Limb (tissue), 2 donors: ENCODE results near the gene PPIB.
"Not testable (repeated sequence)": the region's sequence is repeated elsewhere in the genome, so short reads cannot be mapped to it uniquely, and the experiment has no call there.

ENCODE experiments used
- DNase-seq, 2 donors: peaks; one replicate each; pipeline ENCODE4 v3.0.0-alpha.2; 2016; ENCODE audit errors: extremely low spot score in 2 of 2

The PPIB gene

DNA sequence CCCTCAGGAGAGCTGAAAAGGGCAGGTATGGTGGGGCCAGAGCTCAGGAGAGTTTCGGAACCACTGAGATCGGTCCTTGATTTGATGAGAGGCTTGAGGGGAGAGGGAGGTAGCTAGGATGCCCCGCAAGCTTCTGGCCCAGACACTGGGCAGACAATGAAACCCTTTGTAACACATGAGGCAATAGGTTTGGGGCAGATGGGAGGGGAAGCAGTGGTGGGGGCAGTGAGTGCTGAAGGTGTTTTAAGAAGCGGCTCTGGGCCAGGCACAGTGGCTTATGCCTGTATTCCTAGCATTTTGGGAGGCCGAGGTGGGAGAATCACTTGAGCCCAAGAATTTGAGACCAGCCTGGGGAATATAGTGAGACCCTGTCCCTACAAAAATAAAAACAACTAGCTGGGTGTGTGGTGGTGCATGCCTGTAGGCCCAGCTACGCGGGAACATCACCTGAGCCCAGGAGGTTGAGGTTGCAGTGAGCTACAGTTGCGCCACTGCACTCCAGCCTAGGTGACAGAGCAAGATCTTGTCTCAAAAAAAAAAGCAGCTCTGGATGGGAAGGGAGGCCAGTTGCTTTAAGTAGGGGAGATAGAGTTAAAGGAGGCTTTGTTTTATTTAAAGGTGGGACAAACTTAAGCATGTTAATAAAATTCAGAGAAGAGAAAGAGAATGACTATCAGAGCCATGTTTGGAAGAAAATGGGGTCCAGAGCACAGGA lies 20.9 kb downstream of the PPIB start:
- DNase-seq, result no peak

DNA sequence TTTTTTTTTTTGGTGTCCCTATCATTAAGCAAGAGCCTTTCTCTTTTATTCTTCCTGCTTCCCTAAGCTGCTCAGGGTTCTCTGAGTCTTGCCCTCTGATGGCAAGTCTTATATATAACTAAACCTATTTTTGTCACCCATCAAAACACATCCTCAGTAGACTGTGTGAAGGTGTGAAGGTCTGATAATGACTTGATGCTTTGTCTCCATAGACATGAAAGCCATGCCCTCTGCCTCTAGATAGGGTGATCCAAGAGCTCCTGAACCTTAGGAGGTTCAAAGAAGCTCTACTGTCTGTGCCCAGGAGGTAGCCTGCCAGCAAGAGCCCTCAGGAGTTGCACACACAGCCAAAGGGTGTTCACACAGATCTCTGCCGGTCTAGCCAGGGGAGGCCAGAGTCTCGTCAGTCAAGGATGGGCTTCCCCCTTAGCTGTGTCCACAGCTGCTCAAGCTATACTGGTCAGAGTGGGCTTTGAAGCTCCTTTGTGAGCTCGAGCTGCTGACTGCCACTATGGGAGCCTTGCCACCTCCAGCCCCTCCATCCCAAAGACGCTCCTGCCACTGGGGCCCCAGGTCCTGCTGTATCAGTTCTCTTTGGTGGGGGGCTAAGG lies 24.4 kb downstream of the PPIB start:
- no peak for DNase-seq

DNA sequence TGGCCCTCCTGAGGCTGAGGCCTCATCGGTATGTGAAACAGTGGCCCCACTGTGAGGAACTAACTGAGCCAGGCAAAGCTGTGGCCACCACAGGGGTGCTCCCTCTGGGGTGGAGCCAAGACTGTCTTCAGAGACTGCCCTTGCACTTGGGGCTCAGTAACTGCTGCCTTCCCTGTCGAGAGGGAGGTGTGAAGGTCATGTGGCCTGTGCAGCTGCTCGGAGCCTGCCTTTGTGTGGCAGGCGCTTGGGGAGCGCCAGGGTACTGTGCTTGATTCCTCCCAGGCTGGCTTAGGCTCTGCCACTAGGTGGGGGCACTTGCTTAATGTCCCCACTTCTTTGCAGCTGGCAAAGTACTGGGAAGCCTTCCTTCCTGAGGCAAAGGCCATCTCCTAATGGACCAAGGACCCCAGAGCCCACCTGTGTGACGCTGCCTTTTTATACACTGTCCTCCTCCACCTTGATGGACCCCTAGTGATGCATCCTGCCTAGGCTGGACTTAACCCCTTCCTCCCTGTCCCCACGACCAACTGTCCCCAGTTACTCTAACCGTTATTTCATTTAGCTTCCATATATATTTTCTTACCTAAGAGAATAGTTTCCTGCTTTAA lies 25.5 kb downstream of the PPIB start:
- DNase-seq, result no peak

DNA sequence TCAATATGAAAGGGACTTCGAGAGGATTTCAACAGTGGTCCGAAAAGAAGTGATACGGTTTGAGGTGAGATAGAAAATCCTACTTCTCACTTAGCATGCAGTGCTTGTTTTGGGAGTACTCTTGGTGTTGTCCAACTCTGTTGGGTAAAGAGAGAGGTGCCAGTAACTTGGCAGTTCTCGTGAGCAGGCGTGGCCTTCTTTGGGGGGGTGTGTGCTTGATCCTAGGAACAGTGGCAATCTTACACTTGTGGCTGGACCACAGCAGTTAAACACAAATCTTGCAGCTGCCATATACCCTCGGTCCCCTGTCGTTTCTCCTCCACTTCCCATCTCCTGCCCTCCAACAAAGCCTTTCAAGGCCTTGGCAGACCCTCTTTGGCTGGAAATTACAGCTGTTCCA lies 26.5 kb downstream of the PPIB start:
- DNase-seq, result no peak

DNA sequence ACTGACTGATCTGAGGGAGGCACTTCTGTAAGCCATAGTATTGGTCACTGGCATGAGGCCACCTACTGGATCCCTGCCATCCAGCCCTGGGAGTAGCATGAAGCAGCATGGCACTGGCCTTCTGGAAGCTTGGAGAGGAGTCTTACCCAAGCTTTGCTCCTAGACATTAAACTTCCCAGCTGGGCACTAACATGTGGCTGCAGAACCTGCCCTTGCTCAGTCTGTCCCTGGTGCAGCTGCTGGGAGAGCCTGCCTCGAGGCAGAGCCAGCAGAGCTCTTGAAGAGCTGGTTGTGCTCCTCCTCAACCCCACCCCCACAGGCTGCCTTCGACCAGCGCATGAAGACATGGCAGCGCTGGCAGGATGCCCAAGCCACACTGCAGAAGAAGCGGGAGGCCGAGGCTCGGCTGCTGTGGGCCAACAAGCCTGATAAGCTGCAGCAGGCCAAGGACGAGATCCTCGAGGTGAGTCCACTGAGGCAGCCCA lies 28.4 kb downstream of the PPIB start:
- no peak for DNase-seq

DNA sequence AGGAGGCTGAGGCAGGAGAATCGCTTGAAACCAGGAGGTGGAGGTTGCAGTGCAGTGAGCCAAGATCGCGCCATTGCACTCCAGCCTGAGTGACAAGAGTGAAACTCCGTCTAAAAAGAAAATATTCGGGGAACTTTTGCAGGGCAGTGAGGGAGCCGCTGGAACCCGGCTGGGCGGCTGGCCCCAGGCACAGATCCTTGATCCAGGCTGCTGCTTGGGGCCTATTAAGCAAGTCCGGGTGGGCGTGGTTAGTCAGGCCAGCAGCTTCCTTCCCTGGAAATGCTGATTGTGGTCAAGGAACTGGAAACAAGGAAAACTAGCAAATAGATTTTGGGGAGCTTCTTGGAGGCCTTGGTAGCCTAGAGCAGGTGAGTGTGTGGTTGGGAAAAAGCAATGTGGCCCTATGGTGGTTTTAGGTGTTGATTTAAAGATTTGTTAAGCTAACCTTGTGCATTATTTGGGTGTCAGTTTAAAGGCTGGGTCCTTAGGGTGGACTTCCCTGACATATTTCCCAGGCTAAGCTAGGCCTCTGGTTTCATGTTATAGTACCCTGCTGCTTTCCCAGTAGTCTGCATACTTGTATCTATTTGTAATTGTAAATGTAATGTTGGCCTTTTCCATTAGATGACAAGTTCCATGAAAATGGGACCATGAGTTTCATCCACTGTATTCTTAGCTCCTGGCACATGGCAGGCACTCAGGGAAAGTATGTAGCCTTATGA lies 29.0 kb downstream of the PPIB start:
- DNase-seq, result no peak

DNA sequence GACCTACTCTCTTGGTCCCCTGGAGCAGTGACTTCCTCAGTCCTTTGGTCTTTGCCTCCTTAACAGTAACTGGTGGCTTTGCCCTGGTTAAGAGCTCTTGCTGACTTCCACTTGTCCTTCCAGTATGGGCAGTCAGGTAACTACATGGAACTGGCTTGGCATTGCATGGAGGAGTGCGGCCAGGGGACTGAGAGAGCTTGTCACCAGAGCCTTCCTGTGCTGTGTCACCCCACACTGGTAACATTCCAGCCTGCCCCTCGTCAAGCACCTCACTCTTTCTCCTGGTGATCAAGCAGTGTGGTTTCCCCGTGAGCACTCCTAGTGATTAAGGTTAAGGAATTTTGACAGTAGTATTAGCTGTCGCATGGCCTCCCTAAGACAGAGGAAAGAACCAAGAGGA lies 30.6 kb downstream of the PPIB start:
- no peak for DNase-seq

DNA sequence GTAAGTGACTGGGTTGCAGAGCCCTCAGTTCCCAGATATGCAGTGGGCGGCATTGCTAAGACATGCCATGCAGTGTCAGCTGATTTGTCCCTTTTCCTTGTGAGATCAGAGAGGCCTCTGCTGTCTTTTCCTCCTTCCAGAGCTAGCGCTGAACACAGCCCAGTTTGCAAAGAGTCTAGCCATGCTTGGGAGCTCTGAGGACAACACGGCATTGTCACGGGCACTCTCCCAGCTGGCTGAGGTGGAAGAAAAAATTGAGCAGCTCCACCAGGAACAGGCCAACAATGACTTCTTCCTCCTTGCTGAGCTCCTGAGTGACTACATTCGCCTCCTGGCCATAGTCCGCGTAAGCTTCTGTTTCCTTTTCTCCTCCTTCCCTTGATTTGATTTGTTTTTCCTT lies 31.3 kb downstream of the PPIB start:
- DNase-seq, result no peak

DNA sequence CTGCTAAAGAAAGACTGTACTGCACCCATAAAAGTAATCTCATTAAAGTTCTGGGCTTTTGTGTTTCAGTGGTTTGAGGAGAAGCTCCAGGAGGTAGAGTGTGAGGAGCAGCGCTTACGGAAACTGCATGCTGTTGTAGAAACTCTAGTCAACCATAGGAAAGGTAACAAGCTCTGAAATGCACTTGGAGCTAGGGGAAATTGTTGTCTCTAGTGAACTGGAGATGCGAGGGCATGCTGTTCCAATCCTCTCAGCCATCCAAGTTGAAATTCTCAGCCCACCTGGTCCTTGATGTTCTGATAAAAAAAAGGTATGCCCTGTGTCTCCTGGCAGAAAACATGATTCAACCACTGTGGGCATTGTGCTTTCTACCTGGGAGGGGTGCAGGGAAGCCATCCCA lies 32.7 kb downstream of the PPIB start:
- no peak for DNase-seq

DNA sequence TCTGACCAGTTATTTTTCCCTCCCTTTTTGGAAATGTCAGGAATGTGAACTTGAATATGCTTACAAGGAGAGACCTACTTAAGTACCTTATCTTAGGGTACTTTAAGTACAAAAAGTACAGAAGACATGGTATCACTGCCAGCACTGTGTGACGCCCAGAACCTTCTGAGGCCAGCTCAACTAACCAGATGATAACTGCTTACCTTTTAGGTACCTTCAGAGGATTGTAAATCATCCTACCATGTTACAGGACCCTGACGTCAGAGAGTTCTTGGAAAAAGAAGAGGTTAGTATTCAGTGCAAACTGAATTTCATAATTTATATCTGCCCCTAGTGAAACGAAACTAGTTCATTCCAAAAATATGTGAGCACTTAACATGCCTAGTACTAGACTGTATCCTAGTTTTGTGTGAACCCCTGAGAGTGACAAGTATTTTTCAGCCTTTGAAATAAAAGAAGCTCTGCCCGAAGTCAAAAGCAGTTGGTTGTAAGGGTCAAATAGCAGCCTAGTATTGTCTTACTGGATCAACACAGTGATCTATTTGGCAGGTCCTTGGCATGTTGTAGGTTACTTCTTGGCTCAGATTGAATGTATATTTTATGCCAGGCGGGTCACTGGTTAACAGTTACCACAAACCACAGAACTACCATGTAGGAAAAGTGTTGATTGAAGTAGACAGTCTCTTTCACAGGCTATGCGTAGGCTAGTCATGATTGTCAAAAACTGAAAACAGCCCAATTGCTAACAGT lies 35.1 kb downstream of the PPIB start:
- no peak for DNase-seq

DNA sequence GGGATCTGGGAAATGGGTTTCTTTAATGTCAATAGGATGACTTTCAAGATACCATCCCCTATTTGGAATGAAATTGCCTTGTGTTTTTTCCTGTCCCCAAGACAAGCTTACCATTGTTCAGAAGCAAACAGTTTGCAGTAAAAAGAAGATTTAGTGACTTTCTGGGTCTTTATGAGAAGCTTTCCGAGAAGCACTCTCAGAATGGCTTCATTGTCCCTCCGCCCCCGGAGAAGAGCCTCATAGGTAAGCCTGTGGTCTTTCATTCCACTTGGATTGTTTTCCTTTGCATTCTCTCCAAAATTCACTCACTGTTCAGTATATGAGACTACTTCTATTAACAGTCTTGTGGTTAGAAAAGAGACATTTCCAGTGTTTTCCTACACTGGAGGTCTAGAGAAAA lies 36.8 kb downstream of the PPIB start:
- DNase-seq, result no peak

DNA sequence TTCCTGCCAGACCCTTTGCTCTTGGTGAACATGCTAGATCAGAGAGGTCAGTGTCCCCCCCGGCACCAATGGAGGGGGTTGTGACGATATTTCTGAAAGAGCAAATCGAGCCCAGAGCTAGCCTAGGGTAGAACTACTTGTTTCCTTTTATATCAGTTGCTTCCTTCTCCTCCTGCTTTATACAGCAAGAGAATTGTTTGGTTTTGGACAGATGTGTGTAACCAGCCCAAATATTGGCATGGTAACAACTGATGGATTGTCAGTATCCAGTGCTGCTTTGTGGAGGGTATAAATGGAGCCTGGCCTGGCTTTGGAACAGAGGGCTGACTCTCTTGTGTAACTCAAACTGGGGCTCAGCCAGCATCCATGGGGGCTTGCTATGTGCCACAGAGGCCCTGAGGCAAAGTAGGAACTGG lies 39.9 kb downstream of the PPIB start:
- DNase-seq, result no peak

DNA sequence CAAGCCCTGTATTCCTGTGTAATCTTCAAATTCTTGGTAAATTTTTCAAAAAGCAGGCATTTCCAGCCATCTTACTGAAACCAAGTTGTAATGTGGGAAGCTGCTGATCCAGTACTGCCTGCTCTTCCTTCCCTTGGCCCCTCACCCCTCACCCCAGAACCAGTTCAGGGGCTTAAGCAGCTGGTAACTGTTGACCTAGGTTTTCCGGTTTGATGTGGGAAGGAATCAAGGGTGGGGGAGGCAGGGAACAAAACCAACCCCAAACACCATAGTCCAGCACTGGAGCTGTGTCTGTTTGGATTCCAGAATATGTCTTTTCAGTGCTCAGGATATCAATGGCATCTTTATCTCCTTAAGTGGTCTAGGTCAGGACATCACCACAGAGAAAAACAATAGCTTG lies 40.4 kb downstream of the PPIB start:
- no peak for DNase-seq

DNA sequence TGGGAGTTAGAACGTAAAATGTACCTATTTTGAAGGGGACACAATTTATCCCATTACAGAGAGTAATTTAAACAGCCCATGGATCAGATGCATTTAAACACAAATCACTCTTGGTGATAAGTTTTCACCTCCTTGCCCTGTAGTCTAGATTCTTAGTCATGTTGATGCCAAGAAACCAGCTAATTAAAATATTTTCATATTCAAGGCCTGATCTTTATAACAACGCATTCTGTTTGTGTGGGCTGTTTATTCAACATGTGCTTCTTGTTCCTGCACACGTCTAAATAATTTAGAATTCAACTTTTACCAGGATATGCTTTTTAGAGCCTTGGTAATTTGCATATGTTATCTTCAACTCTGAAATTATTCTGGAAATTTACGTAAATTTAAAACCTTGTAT lies 41.2 kb downstream of the PPIB start:
- DNase-seq, result no peak

DNA sequence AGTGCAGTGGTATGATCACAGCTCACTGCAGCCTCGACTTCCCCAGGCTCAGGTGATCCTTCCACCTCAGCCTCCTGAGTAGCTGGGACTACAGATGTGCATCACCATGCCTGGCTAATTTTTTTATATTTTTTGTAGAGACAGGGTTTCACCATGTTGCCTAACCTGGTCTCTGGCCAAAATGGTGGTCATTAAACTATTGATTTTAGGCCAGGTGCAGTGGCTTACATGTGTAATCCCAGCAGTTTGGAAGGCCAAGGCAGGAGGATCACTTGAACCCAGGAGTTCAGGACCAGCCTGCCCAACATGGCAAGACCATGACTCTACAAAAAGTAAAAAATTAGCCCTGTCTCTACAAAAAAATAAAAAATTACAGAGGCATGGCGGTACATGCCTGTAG lies 42.5 kb downstream of the PPIB start:
- not testable (repeated sequence) for DNase-seq

DNA sequence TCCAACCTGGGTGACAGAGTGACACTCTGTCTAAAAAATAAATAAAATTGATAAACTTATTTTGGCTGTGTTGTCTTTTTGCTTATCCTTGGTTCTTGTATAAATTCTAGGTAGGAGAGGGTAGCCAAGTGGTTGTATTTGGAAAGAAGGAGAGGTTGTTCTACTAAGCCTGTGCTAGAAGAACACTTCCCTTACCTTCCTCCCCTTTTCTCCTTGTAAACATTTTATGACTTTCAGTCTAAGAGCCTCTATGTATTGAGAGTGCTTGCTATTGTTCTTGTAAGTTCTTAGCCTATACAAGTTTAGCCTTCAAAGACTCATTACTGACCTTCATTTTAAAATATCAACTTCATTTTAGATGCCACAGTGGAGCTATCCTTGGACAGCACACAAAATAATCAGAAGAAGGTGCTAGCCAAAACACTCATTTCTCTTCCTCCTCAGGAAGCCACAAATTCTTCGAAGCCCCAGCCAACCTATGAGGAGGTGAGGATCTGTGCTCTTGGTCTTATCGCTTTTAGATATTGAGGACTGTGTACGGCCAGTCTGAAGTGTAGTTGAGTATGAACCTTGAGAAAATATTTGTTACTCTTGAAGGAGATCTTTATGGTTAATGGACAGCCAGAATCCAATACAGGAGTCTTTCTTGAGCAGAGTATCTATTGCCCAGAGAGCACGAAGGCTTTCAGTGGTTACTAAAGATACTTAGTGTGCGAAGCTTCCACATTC lies 44.9 kb downstream of the PPIB start:
- DNase-seq, result no peak

DNA sequence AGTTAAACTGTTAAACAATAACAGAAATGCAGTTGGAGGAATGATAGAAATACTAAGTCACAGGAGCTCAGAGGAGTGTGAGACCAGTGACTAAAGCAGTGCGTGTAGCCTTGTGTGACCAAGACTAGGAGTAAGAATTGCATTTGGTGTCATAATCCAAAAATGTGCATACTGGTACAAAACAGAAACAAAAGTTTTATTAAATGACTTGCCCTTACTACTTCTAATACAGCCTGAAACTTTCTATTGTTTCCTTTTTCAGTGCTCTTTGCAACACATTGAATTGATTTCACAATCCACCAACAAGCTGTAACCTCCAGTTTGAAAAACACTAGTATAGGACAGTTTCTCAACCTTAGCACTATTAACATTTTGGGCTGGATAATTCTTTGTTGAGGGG lies 49.9 kb downstream of the PPIB start:
- DNase-seq, result no peak

DNA sequence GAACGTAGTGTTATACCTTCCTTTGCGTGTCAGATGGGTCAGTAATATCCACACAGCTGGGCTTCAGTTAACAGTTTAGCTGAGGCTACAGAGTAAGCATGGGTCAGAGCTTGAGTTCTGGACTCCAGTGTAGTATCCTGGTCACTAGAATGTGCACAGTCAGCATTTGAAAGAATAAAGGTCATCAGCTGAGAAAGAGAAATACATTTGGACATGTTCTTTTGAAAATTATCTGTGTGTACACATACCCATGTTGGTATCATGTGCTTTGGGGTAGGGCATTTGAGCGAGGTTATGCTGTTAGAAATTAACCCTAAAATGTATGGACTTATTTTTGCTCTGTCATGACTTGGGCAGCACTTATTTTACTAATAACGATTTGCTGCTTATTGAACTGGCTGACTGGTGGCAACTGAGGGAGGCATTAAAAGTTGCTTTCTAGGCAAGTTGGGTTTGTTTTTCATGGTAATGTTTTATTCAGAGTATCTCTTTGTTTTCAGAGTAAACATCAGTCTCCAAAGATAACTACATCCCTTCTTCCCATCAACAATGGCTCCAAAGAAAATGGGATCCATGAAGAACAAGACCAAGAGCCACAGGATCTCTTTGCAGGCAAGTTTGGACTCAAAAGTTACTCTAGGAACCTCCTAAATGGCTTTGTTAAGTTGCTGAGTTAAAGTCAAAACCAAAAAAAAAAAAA lies 50.6 kb downstream of the PPIB start:
- no peak for DNase-seq

DNA sequence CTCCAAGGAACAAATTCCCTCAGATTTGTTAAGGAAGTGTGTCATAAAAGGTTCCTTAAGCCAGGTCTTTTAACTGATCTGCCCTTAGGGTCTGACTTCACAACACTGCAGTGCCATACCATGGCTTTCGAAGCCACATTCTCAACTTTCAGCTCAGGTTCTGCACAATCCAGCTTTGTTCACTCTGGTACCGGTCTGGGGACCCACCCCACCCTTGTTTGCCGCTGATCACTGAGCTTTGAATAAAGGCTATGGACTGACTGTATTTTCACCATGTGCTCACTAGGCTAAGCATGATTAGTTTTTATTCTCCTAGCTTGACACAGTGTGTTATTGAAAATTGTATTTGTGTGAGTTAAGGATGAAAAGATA lies 51.2 kb downstream of the PPIB start:
- DNase-seq, result no peak

DNA sequence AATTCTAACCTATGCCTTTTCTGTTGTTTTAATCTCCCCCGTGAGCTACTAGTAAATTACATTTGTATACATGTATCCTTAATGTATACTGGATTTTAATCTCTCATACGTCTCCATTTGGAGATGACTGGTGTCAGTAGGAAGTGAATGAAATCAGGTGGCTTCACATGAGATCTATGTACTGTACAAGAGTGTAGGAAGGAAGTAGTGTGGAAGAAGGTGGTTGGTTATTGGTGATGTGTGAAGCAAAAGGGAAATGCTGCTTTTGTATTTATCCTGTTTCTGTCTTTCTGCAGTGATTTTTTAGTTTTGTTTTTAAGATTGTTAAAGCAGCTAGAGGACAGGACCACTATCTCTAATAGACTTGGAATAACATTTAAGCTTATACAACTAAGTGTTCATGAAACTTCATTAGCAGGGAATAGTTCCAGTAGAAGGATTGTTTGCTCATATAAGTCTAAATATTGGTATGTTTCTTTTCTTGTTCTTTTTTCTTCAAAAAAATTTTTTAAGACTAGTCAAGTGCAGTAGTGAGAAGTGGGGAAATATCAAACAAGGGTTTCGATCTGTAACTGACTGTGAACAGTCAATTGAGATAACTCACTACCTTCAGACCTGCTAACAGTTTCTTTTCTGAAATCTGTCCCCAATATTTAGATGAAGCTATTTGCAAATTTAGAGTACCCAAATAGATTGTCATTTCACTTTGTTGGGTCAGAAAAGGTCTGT lies 51.7 kb downstream of the PPIB start:
- no peak for DNase-seq
